ENCODE measurements around the gene CELSR2. TPM values are rescaled to one million over a fixed set of nuclear protein-coding genes. Genes with fewer than 3 reads are reported as not detected.

The CELSR2 gene
- total and polyA plus RNA-seq, 2 of the 8 experiments (the other 6 are each of a cell fraction or from before 2014, with no cell fraction given), result 12.0 to 27.7 TPM

- no peak for TF ChIP-seq CHD7 (IDR thresholded peaks at IDR 0.05; ENCODE audit: insufficient replicate concordance, low read length)
Observed at GRCh38 chr1:109199710-109200109, 49.6 kb upstream of the CELSR2 start (continued).

Data from H1 (cell line).